HFFc6 (cell line): ENCODE data around the gene SFXN2. TPM values are rescaled to one million over a fixed set of nuclear protein-coding genes. Genes with fewer than 3 reads are reported as not detected.

Source experiments
- DNase-seq: peaks from one replicate; pipeline ENCODE4 v3.0.0-alpha.2; 2018
- H3K27ac Mint-ChIP-seq: 2 replicates; pipeline ENCODE4 v1.8.0; 2020; ENCODE audit warnings: mild to moderate bottlenecking, mixed read lengths
- H3K27me3 Mint-ChIP-seq: 2 replicates; pipeline ENCODE4 v1.8.0; 2021; ENCODE audit warnings: mild to moderate bottlenecking, moderate library complexity, mixed read lengths; ENCODE audit not compliant: insufficient read depth
- H3K36me3 Mint-ChIP-seq: 2 replicates; pipeline ENCODE4 v1.8.0; 2021; ENCODE audit warnings: low read depth, mixed read lengths
- H3K4me1 Mint-ChIP-seq: 2 replicates; pipeline ENCODE4 v1.8.0; 2020; ENCODE audit warnings: low read depth, mixed read lengths
- H3K4me3 Mint-ChIP-seq: 2 replicates; pipeline ENCODE4 v1.8.0; 2020; ENCODE audit warnings: mild to moderate bottlenecking, moderate library complexity, mixed read lengths
- H3K9me3 Mint-ChIP-seq: 2 replicates; pipeline ENCODE4 v1.8.0; 2020; ENCODE audit warnings: mild to moderate bottlenecking, mixed read lengths
- CTCF ChIP-seq: fragments of 200-600 bp; sonication (generic); IDR thresholded peaks from 2 replicates; pipeline ENCODE4 v1.5.0; 2021; ENCODE audit warnings: antibody characterized with exemption, mild to moderate bottlenecking
- total RNA-seq, 6 experiments: library from RNA; stranded (reverse); fragmentation: NEBNext Ultra II Directional; extraction: Animal tissue kit (Norgen Biotek cat#: 25700); gene quantifications; 2 replicates in 1 of 6; 3 replicates in 5 of 6; pipeline ENCODE4 v1.2.3, GENCODE V29; 2021

The SFXN2 gene
- total RNA-seq, 6 experiments from 2014 or later = 2.2 to 4.4 (median 3.5) TPM

- no peaks in the 10 kb centered on the region for H3K9me3 Mint-ChIP-seq
- H3K27me3 Mint-ChIP-seq = no peaks in the 10 kb centered on the region
- TF ChIP-seq CTCF = no peak
- H3K36me3 Mint-ChIP-seq = peaks cover 19% of the 10 kb centered on the region
- H3K27ac Mint-ChIP-seq = no peak overlapping the region
- H3K4me1 Mint-ChIP-seq = peaks cover 37% of the 10 kb centered on the region
- no peak for DNase-seq
- no peak overlapping the region for H3K4me3 Mint-ChIP-seq
These were observed 48.1 kb downstream of the SFXN2 start for GRCh38 chr10:102762401-102763015.

- no peaks in the 10 kb centered on the region for H3K9me3 Mint-ChIP-seq
- H3K4me1 Mint-ChIP-seq = peaks cover 37% of the 10 kb centered on the region
- no peak for TF ChIP-seq CTCF
- no peak for DNase-seq
- H3K27me3 Mint-ChIP-seq = no peaks in the 10 kb centered on the region
- H3K27ac Mint-ChIP-seq = no peak overlapping the region
- peaks cover 19% of the 10 kb centered on the region for H3K36me3 Mint-ChIP-seq
- no peak overlapping the region for H3K4me3 Mint-ChIP-seq
These were observed 48.7 kb downstream of the SFXN2 start for GRCh38 chr10:102763037-102763607.

GRCh38 chr10:102764470-102765161 lies 50.2 kb downstream of the SFXN2 start:
- Mint-ChIP-seq H3K27ac (peak overlapping the region; percentile 16; the same call in 1 of the 2 replicates), H3K27me3 (no peaks in the 10 kb centered on the region), H3K4me1 (peaks cover 43% of the 10 kb centered on the region), H3K4me3 (no peak overlapping the region), H3K36me3 (peaks cover 15% of the 10 kb centered on the region), H3K9me3 (no peaks in the 10 kb centered on the region)
- no peak for DNase-seq
- TF ChIP-seq CTCF = no peak

- H3K27ac Mint-ChIP-seq = no peak overlapping the region
- no peak for TF ChIP-seq CTCF
- H3K4me3 Mint-ChIP-seq = no peak overlapping the region
- peaks cover 51% of the 10 kb centered on the region for H3K4me1 Mint-ChIP-seq
- H3K9me3 Mint-ChIP-seq = no peaks in the 10 kb centered on the region
- DNase-seq = no peak
- H3K27me3 Mint-ChIP-seq = no peaks in the 10 kb centered on the region
- peaks cover 9% of the 10 kb centered on the region for H3K36me3 Mint-ChIP-seq
These were observed 50.9 kb downstream of the SFXN2 start for GRCh38 chr10:102765336-102765735.

- no peak overlapping the region for H3K27ac Mint-ChIP-seq
- H3K4me3 Mint-ChIP-seq = no peak overlapping the region
- TF ChIP-seq CTCF = no peak
- no peaks in the 10 kb centered on the region for H3K27me3 Mint-ChIP-seq
- DNase-seq = no peak
- H3K36me3 Mint-ChIP-seq = peaks cover 9% of the 10 kb centered on the region
- peaks cover 50% of the 10 kb centered on the region for H3K4me1 Mint-ChIP-seq
- no peaks in the 10 kb centered on the region for H3K9me3 Mint-ChIP-seq
These were observed 53.2 kb downstream of the SFXN2 start for GRCh38 chr10:102767428-102768160.
